H9 (cell line): ENCODE data around the gene MATK. TPM values are rescaled to one million over a fixed set of nuclear protein-coding genes. Genes with fewer than 3 reads are reported as not detected.

Source experiments
- DNase-seq: peaks from one replicate; pipeline ENCODE4 v3.0.0-alpha.2; 2017
- H2AFZ ChIP-seq: one replicate; pipeline ENCODE4 v1.6.1; 2013; ENCODE audit warnings: mild to moderate bottlenecking, low read length, control low read depth, moderate library complexity
- H2AK5ac ChIP-seq: 2 replicates; pipeline ENCODE4 v1.6.1; 2013; ENCODE audit warnings: low read length, control low read depth, mixed read lengths; ENCODE audit not compliant: insufficient read length
- H2BK120ac ChIP-seq: one replicate; pipeline ENCODE4 v1.6.1; 2013; ENCODE audit warnings: low read depth, mild to moderate bottlenecking, low read length, control low read depth, inconsistent platforms; ENCODE audit not compliant: poor library complexity, severe bottlenecking
- H2BK12ac ChIP-seq: 2 replicates; pipeline ENCODE4 v1.6.1; 2013; ENCODE audit warnings: low read length, control low read depth, mixed read lengths, low read depth; ENCODE audit not compliant: insufficient read length
- H2BK15ac ChIP-seq: 2 replicates; pipeline ENCODE4 v1.6.1; 2013; ENCODE audit warnings: low read depth, low read length, control low read depth
- H2BK20ac ChIP-seq: one replicate; pipeline ENCODE4 v1.6.1; 2013; ENCODE audit warnings: low read depth, mild to moderate bottlenecking, low read length, control low read depth, inconsistent platforms; ENCODE audit not compliant: poor library complexity, severe bottlenecking
- H2BK5ac ChIP-seq: 2 replicates; pipeline ENCODE4 v1.6.1; 2013; ENCODE audit warnings: low read length, control low read depth, mixed read lengths; ENCODE audit not compliant: insufficient read length
- H3K14ac ChIP-seq: 2 replicates; pipeline ENCODE4 v1.6.1; 2013; ENCODE audit warnings: low read length, control low read depth; ENCODE audit not compliant: insufficient read depth
- H3K18ac ChIP-seq: 2 replicates; pipeline ENCODE4 v1.6.1; 2013; ENCODE audit warnings: low read depth, mild to moderate bottlenecking, mixed read lengths, low read length, control low read depth; ENCODE audit not compliant: insufficient read length
- H3K23ac ChIP-seq: 2 replicates; pipeline ENCODE4 v1.6.1; 2013; ENCODE audit warnings: low read length, control low read depth, mixed read lengths, low read depth; ENCODE audit not compliant: insufficient read length
- H3K23me2 ChIP-seq: 2 replicates; pipeline ENCODE4 v1.6.1; 2013; ENCODE audit warnings: low read depth, mild to moderate bottlenecking, mixed read lengths, low read length, control low read depth; ENCODE audit not compliant: insufficient read length, poor library complexity, severe bottlenecking
- H3K27ac ChIP-seq: 2 replicates; pipeline ENCODE4 v1.5.1; 2013; ENCODE audit warnings: low read length, control low read depth, mixed read lengths, low read depth; ENCODE audit not compliant: insufficient read length
- H3K27me3 ChIP-seq: 2 replicates; pipeline ENCODE4 v1.6.1; 2013; ENCODE audit warnings: low read length, control low read depth, inconsistent platforms; ENCODE audit not compliant: insufficient read depth
- H3K4ac ChIP-seq: 2 replicates; pipeline ENCODE4 v1.6.1; 2013; ENCODE audit warnings: low read depth, mild to moderate bottlenecking, control low read depth, inconsistent platforms, low read length, moderate library complexity
- H3K4me1 ChIP-seq: 2 replicates; pipeline ENCODE4 v1.6.1; 2013; ENCODE audit warnings: low read length, control low read depth, inconsistent platforms; ENCODE audit not compliant: insufficient read depth
- H3K4me2 ChIP-seq: 2 replicates; pipeline ENCODE4 v1.6.1; 2013; ENCODE audit warnings: low read length, control low read depth, mixed read lengths; ENCODE audit not compliant: insufficient read length, insufficient read depth
- H3K56ac ChIP-seq: 2 replicates; pipeline ENCODE4 v1.6.1; 2013; ENCODE audit warnings: low read depth, mild to moderate bottlenecking, mixed read lengths, low read length, control low read depth; ENCODE audit not compliant: insufficient read length
- H3K79me1 ChIP-seq: 2 replicates; pipeline ENCODE4 v1.6.1; 2013; ENCODE audit warnings: low read depth, mild to moderate bottlenecking, moderate library complexity, low read length, control low read depth, inconsistent platforms; ENCODE audit not compliant: insufficient read depth, poor library complexity, severe bottlenecking
- H3K79me2 ChIP-seq: 2 replicates; pipeline ENCODE4 v1.6.1; 2013; ENCODE audit warnings: low read length, control low read depth, inconsistent platforms; ENCODE audit not compliant: insufficient read depth
- H3K9ac ChIP-seq: 2 replicates; pipeline ENCODE4 v1.6.1; 2013; ENCODE audit warnings: low read length, control low read depth, mixed read lengths; ENCODE audit not compliant: insufficient read length; ENCODE audit errors: extremely low read depth
- H3K9me3 ChIP-seq: one replicate; pipeline ENCODE4 v1.6.1; 2013; ENCODE audit warnings: low read depth, low read length, inconsistent platforms; ENCODE audit not compliant: control insufficient read depth
- H3T11ph ChIP-seq: one replicate; pipeline ENCODE4 v1.6.1; 2013; ENCODE audit warnings: mild to moderate bottlenecking, low read length, control low read depth, inconsistent platforms
- H4K20me1 ChIP-seq: one replicate; pipeline ENCODE4 v1.6.1; 2013; ENCODE audit not compliant: control insufficient read depth, insufficient read length, insufficient read depth
- H4K5ac ChIP-seq: 2 replicates; pipeline ENCODE4 v1.6.1; 2013; ENCODE audit warnings: low read depth, mild to moderate bottlenecking, mixed read lengths, low read length, control low read depth; ENCODE audit not compliant: insufficient read length
- H4K8ac ChIP-seq: replicated peaks from 2 replicates; pipeline ENCODE4 v1.6.1; 2013; ENCODE audit warnings: low read length, control low read depth, mixed read lengths, low read depth; ENCODE audit not compliant: insufficient read length
- H4K91ac ChIP-seq: 2 replicates; pipeline ENCODE4 v1.6.1; 2013; ENCODE audit warnings: low read depth, mild to moderate bottlenecking, moderate library complexity, mixed read lengths, low read length, control low read depth; ENCODE audit not compliant: insufficient read length
- H3K27ac Mint-ChIP-seq, 3 experiments: 2 replicates in 2 of 3; 3 replicates in 1 of 3; pipeline ENCODE4 v1.8.0; 2020 to 2021; ENCODE audit warnings: mixed read lengths in 3 of 3, mild to moderate bottlenecking in 1 of 3, moderate library complexity in 1 of 3
- H3K27me3 Mint-ChIP-seq: 2 replicates; pipeline ENCODE4 v1.8.0; 2021; ENCODE audit warnings: low read depth, mild to moderate bottlenecking, moderate library complexity, mixed read lengths
- H3K36me3 Mint-ChIP-seq, 3 experiments: 2 replicates in 2 of 3; 3 replicates in 1 of 3; pipeline ENCODE4 v1.8.0; 2020 to 2021; ENCODE audit warnings: low read depth in 3 of 3, mixed read lengths in 3 of 3; ENCODE audit not compliant: insufficient read depth in 1 of 3
- H3K4me1 Mint-ChIP-seq, 2 experiments: 2 replicates each; pipeline ENCODE4 v1.8.0; 2020; ENCODE audit warnings: mixed read lengths in 2 of 2
- H3K4me3 Mint-ChIP-seq, 2 experiments: 2 replicates in 1 of 2; 3 replicates in 1 of 2; pipeline ENCODE4 v1.8.0; 2020 to 2021; ENCODE audit warnings: mild to moderate bottlenecking in 2 of 2, mixed read lengths in 2 of 2, moderate library complexity in 1 of 2
- H3K9me3 Mint-ChIP-seq, 2 experiments: 2 replicates in 1 of 2; 3 replicates in 1 of 2; pipeline ENCODE4 v1.8.0; 2020; ENCODE audit warnings: mild to moderate bottlenecking in 2 of 2, mixed read lengths in 2 of 2, moderate library complexity in 1 of 2
- WGBS: extraction: QIAGEN DNeasy Blood & Tissue Kit; methylation state at CpG from one replicate; pipeline ENCODE4 v1.1.7; 2013; ENCODE audit warnings: missing lambda C conversion rate, low lambda C conversion rate, mixed read lengths; ENCODE audit not compliant: insufficient read length; ENCODE audit errors: extremely low coverage; 5-methylcytosine and 5-hydroxymethylcytosine counted together
- total RNA-seq: library from RNA; stranded (reverse); gene quantifications from 2 replicates; pipeline ENCODE4 v1.2.1, GENCODE V29; 2021
- TF ChIP-seq, protein P1 (sequence below): fragments of 200-600 bp; sonication (generic); conservative IDR thresholded peaks from 3 replicates; pipeline ENCODE4 v1.8.0; 2021; ENCODE audit warnings: antibody characterized with exemption, mild to moderate bottlenecking

Gene MATK
- total RNA-seq, 1 experiment from 2014 or later, result 13.5 TPM

GRCh38 chr19:3784607-3785450, 1.4 kb downstream of the MATK start:
- H3K9me3 Mint-ChIP-seq, result peaks cover 21 to 23% of the 10 kb centered on the region in 2 experiments
- Histone ChIP-seq H4K5ac (no peak overlapping the region), H2BK12ac (no peak overlapping the region), H3K4me2 (peak overlapping the region; percentile 54), H3K56ac (no peak overlapping the region), H3K23ac (no peak overlapping the region), H3K14ac (no peak overlapping the region; the same call in 1 of the 2 replicates), H3K9me3 (peaks cover 19% of the 10 kb centered on the region), H2AFZ (no peak overlapping the region), H2BK120ac (no peak overlapping the region), H3K18ac (no peak overlapping the region), H2BK20ac (no peak overlapping the region), H3K4ac (no peak overlapping the region), H3K4me1 (no peaks in the 10 kb centered on the region), H4K20me1 (no peaks in the 10 kb centered on the region), H4K91ac (no peak overlapping the region), H2BK15ac (no peak overlapping the region), H3K79me2 (no peaks in the 10 kb centered on the region), H2AK5ac (no peak overlapping the region), H3K79me1 (no peaks in the 10 kb centered on the region), H4K8ac (no peak overlapping the region), H3K27me3 (peaks cover 2% of the 10 kb centered on the region; the same call in 1 of the 2 replicates), H3T11ph (no peak overlapping the region), H2BK5ac (no peak overlapping the region), H3K23me2 (no peaks in the 10 kb centered on the region), H3K9ac (no peak overlapping the region), H3K27ac (no peak overlapping the region)
- H3K4me3 Mint-ChIP-seq, result peak overlapping the region; percentile 64 to 83
- DNase-seq, result peak; percentile 27
- TF ChIP-seq, protein P1, sequence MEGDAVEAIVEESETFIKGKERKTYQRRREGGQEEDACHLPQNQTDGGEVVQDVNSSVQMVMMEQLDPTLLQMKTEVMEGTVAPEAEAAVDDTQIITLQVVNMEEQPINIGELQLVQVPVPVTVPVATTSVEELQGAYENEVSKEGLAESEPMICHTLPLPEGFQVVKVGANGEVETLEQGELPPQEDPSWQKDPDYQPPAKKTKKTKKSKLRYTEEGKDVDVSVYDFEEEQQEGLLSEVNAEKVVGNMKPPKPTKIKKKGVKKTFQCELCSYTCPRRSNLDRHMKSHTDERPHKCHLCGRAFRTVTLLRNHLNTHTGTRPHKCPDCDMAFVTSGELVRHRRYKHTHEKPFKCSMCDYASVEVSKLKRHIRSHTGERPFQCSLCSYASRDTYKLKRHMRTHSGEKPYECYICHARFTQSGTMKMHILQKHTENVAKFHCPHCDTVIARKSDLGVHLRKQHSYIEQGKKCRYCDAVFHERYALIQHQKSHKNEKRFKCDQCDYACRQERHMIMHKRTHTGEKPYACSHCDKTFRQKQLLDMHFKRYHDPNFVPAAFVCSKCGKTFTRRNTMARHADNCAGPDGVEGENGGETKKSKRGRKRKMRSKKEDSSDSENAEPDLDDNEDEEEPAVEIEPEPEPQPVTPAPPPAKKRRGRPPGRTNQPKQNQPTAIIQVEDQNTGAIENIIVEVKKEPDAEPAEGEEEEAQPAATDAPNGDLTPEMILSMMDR, result no peak
- no peak overlapping the region; a peak in 1 of 7 replicates for H3K27ac Mint-ChIP-seq
- H3K4me1 Mint-ChIP-seq, result peaks cover 5 to 8% of the 10 kb centered on the region in 2 experiments
- H3K36me3 Mint-ChIP-seq, result peaks cover 21 to 24% (median 21%) of the 10 kb centered on the region in 3 experiments
- WGBS, result no CpG with 5 or more reads among the region's 25 CpGs
- H3K27me3 Mint-ChIP-seq, result peaks cover 64% of the 10 kb centered on the region
